ENCODE results near the gene BPIFB1. TPM values are rescaled to one million over a fixed set of nuclear protein-coding genes. Genes with fewer than 3 reads are reported as not detected.

The BPIFB1 gene
- total RNA-seq, 1 experiment from 2014 or later, result not detected

DNA sequence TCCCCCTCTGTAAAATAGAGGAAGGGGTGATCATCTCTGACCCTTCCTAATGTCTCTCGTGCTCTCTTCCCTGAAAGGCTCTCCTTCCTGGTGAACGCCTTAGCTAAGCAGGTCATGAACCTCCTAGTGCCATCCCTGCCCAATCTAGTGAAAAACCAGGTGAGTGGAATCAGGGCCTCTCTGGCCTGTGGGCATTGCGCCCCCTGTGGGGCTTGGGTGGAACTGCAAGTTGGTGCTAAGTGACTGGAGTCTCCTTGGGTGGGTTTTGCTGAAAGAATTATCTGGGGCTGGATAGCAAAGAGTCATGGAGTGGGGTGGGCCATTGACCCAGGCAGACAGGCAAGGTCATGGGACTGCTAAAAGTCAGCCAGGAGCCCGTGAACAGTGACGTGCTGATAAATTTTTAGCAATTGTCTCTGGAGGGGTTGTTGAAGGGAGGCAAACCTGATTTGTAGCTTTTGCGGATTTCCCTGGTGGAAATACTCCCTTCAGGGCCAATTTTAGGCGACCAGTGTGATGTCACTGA is 8.9 kb downstream of the BPIFB1 start:
- H3K4me3 ChIP-seq, result no peak overlapping the region
- no peaks in the 10 kb centered on the region for H3K36me3 ChIP-seq
- H3K4me1 ChIP-seq (replicated peaks), result no peaks in the 10 kb centered on the region
- H3K9me3 ChIP-seq (replicated peaks), result no peaks in the 10 kb centered on the region
- H3K27ac ChIP-seq, result no peak overlapping the region
- peak in 1 of 2 experiments; percentile 7 for DNase-seq (ENCODE audit: low read depth in 1 of 2, low spot score in 2 of 2)
- peaks cover 15% of the 10 kb centered on the region for H3K27me3 ChIP-seq (replicated peaks)

DNA sequence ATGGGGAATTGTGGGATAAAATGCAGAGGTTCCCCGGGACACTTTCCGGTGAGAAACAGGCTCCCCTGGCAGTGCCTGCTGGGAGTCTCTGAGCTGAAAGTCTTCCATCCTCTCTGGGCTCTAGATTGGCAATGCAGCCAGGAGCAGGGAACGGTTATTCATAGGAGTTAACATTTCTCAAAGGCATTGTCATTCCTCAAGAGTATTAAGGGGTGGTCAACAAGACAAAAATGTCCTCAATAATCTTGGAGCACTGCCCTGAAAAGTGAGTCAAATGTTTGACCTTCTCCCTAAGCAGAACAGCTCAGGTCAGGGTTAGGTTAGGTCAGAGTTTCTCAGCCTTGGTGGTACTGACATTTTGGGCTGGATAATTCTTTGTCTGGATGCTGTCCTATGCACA is 13.2 kb downstream of the BPIFB1 start:
- Histone ChIP-seq H3K4me3 (no peak overlapping the region), H3K27ac (no peak overlapping the region), H3K36me3 (no peaks in the 10 kb centered on the region), H3K4me1 (replicated peaks) (no peaks in the 10 kb centered on the region; the same call in 1 of the 2 replicates), H3K9me3 (replicated peaks) (no peaks in the 10 kb centered on the region), H3K27me3 (replicated peaks) (peaks cover 22% of the 10 kb centered on the region; the same call in 1 of the 2 replicates)
- no peak for DNase-seq (ENCODE audit: low read depth in 1 of 2, low spot score in 2 of 2)

DNA sequence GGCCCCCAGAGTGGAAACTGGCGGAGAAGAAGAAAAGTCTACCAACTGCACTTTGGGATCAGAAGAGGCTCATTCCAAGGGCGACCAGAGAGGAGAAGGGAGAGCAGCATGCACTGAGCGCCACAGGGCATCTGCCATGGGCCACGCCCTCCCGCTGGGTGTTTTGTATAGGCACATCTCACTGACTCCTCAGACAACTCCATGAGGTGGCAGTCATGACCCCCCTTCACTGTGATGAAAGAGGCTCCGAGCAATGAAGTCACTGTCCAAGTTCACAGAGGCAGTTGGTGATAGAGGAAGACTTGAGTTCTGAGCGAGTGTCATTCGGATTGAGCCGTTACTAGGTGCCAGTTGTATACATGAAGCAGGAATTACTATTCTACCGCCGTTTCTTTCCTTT is 15.4 kb downstream of the BPIFB1 start:
- no peaks in the 10 kb centered on the region; the same call in 1 of the 2 replicates for H3K4me1 ChIP-seq (replicated peaks)
- no peak for DNase-seq (ENCODE audit: low read depth in 1 of 2, low spot score in 2 of 2)
- no peaks in the 10 kb centered on the region for H3K9me3 ChIP-seq (replicated peaks)
- H3K36me3 ChIP-seq, result no peaks in the 10 kb centered on the region
- H3K27ac ChIP-seq, result no peak overlapping the region
- H3K4me3 ChIP-seq, result no peak overlapping the region
- peaks cover 18% of the 10 kb centered on the region; the same call in 1 of the 2 replicates for H3K27me3 ChIP-seq (replicated peaks)

DNA sequence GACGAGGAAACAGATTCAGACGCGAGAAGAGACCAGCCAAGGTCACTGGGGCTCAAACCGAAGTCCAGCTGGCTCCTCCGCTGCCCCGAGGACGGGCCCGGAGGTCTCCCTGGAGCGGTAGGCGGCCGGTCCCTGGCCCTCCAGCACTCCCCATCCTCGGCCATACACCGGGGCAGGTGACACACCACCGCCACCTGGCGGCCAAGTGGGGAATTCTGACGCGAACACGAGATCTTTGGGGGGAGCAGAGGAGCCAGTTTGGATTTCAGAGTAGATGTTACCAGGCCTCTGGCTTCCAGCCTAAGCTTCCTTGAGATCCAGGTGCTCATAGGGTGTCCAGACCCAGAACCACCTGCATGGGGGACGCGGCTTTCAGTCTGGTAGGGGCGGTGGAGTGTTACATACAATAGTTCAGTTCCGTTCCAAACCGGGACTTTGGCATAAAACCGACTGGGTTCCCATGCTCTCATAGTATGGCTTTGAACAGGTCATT is 16.1 kb downstream of the BPIFB1 start:
- Histone ChIP-seq H3K4me1 (replicated peaks) (no peaks in the 10 kb centered on the region; the same call in 1 of the 2 replicates), H3K4me3 (no peak overlapping the region), H3K27me3 (replicated peaks) (peaks cover 13% of the 10 kb centered on the region; the same call in 1 of the 2 replicates), H3K36me3 (no peaks in the 10 kb centered on the region), H3K9me3 (replicated peaks) (no peaks in the 10 kb centered on the region), H3K27ac (no peak overlapping the region)
- DNase-seq (ENCODE audit: low read depth in 1 of 2, low spot score in 2 of 2), result peak; percentile 60 to 69

DNA sequence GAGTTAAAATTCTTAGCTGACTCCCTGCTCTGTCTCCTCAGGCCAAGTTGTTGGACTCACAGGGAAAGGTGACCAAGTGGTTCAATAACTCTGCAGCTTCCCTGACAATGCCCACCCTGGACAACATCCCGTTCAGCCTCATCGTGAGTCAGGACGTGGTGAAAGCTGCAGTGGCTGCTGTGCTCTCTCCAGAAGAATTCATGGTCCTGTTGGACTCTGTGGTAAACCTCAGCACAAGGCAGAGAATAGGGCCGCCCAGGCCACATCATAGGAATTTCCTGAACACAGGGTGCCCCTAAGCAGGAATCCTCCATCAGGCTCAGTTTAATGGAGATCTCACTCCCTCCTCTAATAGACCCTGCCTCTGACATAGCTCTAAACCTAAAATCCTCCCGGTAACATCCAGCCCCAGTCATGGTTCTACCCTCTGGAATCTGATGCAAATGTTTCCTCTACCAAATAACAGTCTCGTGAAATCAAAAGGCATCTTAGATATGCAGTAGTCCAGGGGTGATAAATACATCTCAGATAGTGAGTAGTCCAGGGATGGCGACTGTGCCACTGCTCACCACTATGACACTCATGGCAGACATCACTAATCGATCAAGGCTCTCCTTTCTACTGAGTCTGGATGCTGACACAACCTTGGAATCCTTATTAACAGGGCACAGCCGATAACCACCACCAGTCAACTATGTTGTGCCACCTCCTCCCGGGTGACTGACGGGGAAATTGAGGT is 18.3 kb downstream of the BPIFB1 start:
- DNase-seq (ENCODE audit: low read depth in 1 of 2, low spot score in 2 of 2), result no peak
- Histone ChIP-seq H3K36me3 (no peaks in the 10 kb centered on the region), H3K27me3 (replicated peaks) (0 out of 2 replicates have a peak, but pooled peaks cover 7% of the 10 kb centered on the region), H3K27ac (no peak overlapping the region), H3K9me3 (replicated peaks) (no peaks in the 10 kb centered on the region), H3K4me3 (no peak overlapping the region), H3K4me1 (replicated peaks) (peaks cover 4% of the 10 kb centered on the region)

DNA sequence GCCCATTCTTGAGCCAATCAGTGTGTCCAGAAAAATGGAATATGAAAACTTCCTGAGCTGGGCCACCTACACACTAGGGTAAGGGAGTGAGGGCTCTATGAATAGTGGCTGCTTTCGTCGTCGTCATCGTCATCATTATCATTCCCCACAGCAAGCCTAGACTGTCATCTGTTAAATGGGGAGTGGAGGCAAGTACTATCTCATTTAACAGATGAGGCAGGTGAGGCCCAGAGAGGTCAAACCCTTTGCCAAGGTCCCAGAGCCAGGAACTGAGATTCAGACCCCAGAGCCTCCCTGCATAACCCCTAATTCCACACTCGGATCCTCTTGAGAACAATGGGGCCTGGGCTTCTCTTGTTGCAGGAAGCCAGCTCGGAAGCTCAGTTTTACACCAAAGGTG is 20.6 kb downstream of the BPIFB1 start:
- H3K27me3 ChIP-seq (replicated peaks), result 0 out of 2 replicates have a peak, but pooled peaks cover 5% of the 10 kb centered on the region
- peaks cover 4% of the 10 kb centered on the region for H3K4me1 ChIP-seq (replicated peaks)

GRCh38 chr20:33304046-33304445 is 21.0 kb downstream of the BPIFB1 start:
- Histone ChIP-seq H3K27me3 (replicated peaks) (0 out of 2 replicates have a peak, but pooled peaks cover under 1% of the 10 kb centered on the region), H3K4me1 (replicated peaks) (peaks cover 4% of the 10 kb centered on the region), H3K36me3 (no peaks in the 10 kb centered on the region), H3K9me3 (replicated peaks) (no peaks in the 10 kb centered on the region), H3K4me3 (no peak overlapping the region), H3K27ac (no peak overlapping the region)
- DNase-seq (ENCODE audit: low read depth in 1 of 2, low spot score in 2 of 2), result no peak

More for the DNA sequence above, 20.6 kb downstream of the BPIFB1 start:
- no peak overlapping the region for H3K4me3 ChIP-seq
- no peak for DNase-seq (ENCODE audit: low read depth in 1 of 2, low spot score in 2 of 2)
- no peaks in the 10 kb centered on the region for H3K36me3 ChIP-seq
- H3K27ac ChIP-seq, result no peak overlapping the region
- no peaks in the 10 kb centered on the region for H3K9me3 ChIP-seq (replicated peaks)

- DNase-seq (ENCODE audit: low read depth in 1 of 2, low spot score in 2 of 2), result peak in 1 of 2 experiments; percentile 14
- no peaks in the 10 kb centered on the region for H3K36me3 ChIP-seq
- no peak overlapping the region for H3K27ac ChIP-seq
- no peak overlapping the region for H3K4me3 ChIP-seq
- no peaks in the 10 kb centered on the region for H3K9me3 ChIP-seq (replicated peaks)
- no peaks in the 10 kb centered on the region for H3K27me3 ChIP-seq (replicated peaks)
- peaks cover 4% of the 10 kb centered on the region; the same call in 1 of the 2 replicates for H3K4me1 ChIP-seq (replicated peaks)
These were observed 22.6 kb downstream of the BPIFB1 start for GRCh38 chr20:33305589-33306057.

DNA sequence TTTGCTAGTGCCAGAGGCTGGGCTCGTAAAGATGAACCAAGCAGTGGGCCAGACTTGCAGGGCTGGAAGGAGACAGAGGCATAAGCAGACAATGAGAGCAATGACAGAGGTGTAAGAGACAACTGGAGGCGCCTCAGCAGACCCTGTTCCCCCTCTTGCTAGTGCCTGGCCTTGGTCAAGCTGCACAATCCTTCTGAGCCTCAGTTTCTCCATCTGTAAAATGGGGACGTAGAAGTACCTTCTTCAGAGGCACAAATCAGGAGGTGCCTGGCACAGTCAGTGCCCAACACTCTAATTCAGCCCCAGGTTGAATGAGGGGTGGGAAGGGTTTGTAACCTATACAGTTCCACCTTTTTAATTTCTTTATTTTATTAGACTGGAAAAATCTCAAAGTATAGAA is 23.2 kb downstream of the BPIFB1 start:
- Histone ChIP-seq H3K4me1 (replicated peaks) (peaks cover 4% of the 10 kb centered on the region; the same call in 1 of the 2 replicates), H3K27ac (no peak overlapping the region), H3K36me3 (no peaks in the 10 kb centered on the region), H3K27me3 (replicated peaks) (no peaks in the 10 kb centered on the region), H3K4me3 (no peak overlapping the region), H3K9me3 (replicated peaks) (no peaks in the 10 kb centered on the region)
- DNase-seq (ENCODE audit: low read depth in 1 of 2, low spot score in 2 of 2), result no peak

GRCh38 chr20:33306807-33307206 is 23.8 kb downstream of the BPIFB1 start:
- Histone ChIP-seq H3K27ac (no peak overlapping the region), H3K4me1 (replicated peaks) (peaks cover 4% of the 10 kb centered on the region; the same call in 1 of the 2 replicates), H3K27me3 (replicated peaks) (no peaks in the 10 kb centered on the region), H3K9me3 (replicated peaks) (no peaks in the 10 kb centered on the region), H3K4me3 (no peak overlapping the region), H3K36me3 (no peaks in the 10 kb centered on the region)
- DNase-seq (ENCODE audit: low read depth in 1 of 2, low spot score in 2 of 2), result no peak

DNA sequence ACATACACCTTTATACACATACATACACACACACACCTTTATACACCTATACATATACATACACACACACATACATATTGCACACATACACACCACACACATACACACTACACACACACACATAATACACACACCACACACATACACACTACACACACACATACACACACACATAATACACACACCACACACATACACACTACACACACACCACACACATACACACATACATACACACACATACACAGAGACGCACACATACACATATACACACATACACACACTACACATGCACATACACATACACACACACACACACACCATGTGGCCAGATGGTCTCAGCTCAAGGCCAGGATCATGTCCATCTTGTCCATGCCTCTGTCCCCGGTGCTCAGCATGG is 25.7 kb downstream of the BPIFB1 start:
- Histone ChIP-seq H3K27me3 (replicated peaks) (no peaks in the 10 kb centered on the region; the same call in 1 of the 2 replicates), H3K4me3 (no peak overlapping the region), H3K4me1 (replicated peaks) (peaks cover 4% of the 10 kb centered on the region; the same call in 1 of the 2 replicates), H3K27ac (no peak overlapping the region), H3K36me3 (no peaks in the 10 kb centered on the region), H3K9me3 (replicated peaks) (no peaks in the 10 kb centered on the region)
- no peak for DNase-seq (ENCODE audit: low read depth in 1 of 2, low spot score in 2 of 2)

- Histone ChIP-seq H3K4me3 (no peak overlapping the region), H3K36me3 (no peaks in the 10 kb centered on the region), H3K4me1 (replicated peaks) (peaks cover 4% of the 10 kb centered on the region; the same call in 1 of the 2 replicates), H3K27me3 (replicated peaks) (no peaks in the 10 kb centered on the region; the same call in 1 of the 2 replicates), H3K27ac (no peak overlapping the region), H3K9me3 (replicated peaks) (no peaks in the 10 kb centered on the region)
- DNase-seq (ENCODE audit: low read depth in 1 of 2, low spot score in 2 of 2), result no peak
These were observed 26.6 kb downstream of the BPIFB1 start for GRCh38 chr20:33309631-33310030.

- H3K27me3 ChIP-seq (replicated peaks), result peaks cover 3% of the 10 kb centered on the region; the same call in 1 of the 2 replicates
- no peaks in the 10 kb centered on the region for H3K9me3 ChIP-seq (replicated peaks)
- no peak overlapping the region for H3K27ac ChIP-seq
- no peak overlapping the region for H3K4me3 ChIP-seq
- H3K4me1 ChIP-seq (replicated peaks), result peaks cover 2% of the 10 kb centered on the region; the same call in 1 of the 2 replicates
- H3K36me3 ChIP-seq, result no peaks in the 10 kb centered on the region
- no peak for DNase-seq (ENCODE audit: low read depth in 1 of 2, low spot score in 2 of 2)
These were observed 27.4 kb downstream of the BPIFB1 start for GRCh38 chr20:33310327-33310899.
